B cell (primary cell): Measurements from ENCODE around the gene MPZL3.

Experiments
- EZH2 ChIP-seq: IDR thresholded peaks from 2 replicates; pipeline ENCODE4 v1.6.1; 2012; ENCODE audit warnings: borderline replicate concordance, low read depth, mild to moderate bottlenecking, moderate library complexity, low read length; ENCODE audit not compliant: insufficient read depth, poor library complexity, severe bottlenecking
- TF ChIP-seq, protein P1 (sequence below): fragments of 200-600 bp; IDR thresholded peaks from one replicate; pipeline ENCODE4 v1.8.0; 2022; ENCODE audit warnings: antibody characterized with exemption, mild to moderate bottlenecking

DNA sequence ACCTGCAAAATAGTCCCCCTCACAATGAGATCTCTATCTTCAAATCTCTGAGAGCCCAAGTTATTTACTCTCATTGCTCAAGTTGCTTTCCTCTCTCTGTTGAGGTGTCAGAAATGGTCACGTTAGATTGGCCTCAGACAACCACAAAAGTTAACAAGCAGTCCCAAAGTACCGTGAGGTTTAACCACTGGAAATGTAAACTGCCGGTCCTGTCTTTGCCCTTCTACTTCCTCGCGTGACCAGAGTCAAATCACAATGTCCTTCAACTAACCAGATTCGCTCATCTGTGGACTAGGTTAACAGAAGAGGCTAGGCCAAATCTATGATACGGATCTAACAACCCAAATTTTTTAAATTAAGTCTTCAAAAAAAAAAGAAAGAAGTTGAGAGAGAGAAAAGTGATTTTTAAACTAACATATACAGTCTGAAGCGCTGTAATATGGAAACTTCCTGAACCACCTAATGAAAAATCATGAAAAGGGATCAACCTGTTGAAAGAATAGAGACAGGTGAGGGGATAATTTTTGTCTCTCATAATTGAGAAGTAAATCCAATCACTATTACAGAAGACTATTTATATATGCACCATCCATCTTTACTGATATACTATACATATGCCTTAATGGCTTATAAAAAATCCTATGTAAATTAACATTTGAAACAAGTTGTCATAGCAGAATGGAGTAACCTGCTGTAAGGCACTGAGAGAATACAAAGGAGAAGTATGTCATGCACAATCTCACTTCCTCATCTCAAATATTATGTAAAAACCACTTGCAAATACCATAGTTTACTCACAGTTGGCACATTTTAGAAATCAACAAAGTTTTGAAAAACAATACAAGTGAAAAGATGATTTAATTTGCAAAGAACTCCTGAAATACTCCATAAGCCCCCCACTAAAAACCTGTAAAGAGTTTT is 24.0 kb downstream of the MPZL3 start:
- TF ChIP-seq, protein P1, sequence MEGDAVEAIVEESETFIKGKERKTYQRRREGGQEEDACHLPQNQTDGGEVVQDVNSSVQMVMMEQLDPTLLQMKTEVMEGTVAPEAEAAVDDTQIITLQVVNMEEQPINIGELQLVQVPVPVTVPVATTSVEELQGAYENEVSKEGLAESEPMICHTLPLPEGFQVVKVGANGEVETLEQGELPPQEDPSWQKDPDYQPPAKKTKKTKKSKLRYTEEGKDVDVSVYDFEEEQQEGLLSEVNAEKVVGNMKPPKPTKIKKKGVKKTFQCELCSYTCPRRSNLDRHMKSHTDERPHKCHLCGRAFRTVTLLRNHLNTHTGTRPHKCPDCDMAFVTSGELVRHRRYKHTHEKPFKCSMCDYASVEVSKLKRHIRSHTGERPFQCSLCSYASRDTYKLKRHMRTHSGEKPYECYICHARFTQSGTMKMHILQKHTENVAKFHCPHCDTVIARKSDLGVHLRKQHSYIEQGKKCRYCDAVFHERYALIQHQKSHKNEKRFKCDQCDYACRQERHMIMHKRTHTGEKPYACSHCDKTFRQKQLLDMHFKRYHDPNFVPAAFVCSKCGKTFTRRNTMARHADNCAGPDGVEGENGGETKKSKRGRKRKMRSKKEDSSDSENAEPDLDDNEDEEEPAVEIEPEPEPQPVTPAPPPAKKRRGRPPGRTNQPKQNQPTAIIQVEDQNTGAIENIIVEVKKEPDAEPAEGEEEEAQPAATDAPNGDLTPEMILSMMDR: no peak
- no peak for TF ChIP-seq EZH2
